Suprapubic skin (tissue), 4 donors: ENCODE measurements around the gene HBS1L.

Source experiments
- CTCF ChIP-seq, 2 donors: fragments of 200-600 bp in 1 of 2; fragments of 450-650 bp in 1 of 2; sonication (generic) in 1 of 2; IDR thresholded peaks; one replicate each; pipeline ENCODE4 v1.5.1; 2016 to 2019; ENCODE audit warnings: antibody characterized with exemption in 2 of 2, mild to moderate bottlenecking in 1 of 2, moderate library complexity in 1 of 2
- EP300 ChIP-seq: sonication (generic); formaldehyde crosslinking; IDR thresholded peaks from one replicate; pipeline ENCODE4 v1.6.1; 2017; ENCODE audit warnings: antibody characterized with exemption
- POLR2AphosphoS5 ChIP-seq, 3 donors: sonication (generic); formaldehyde crosslinking; IDR thresholded peaks; one replicate each; pipeline ENCODE4 v1.6.1; 2017; ENCODE audit warnings: antibody characterized with exemption in 3 of 3

DNA sequence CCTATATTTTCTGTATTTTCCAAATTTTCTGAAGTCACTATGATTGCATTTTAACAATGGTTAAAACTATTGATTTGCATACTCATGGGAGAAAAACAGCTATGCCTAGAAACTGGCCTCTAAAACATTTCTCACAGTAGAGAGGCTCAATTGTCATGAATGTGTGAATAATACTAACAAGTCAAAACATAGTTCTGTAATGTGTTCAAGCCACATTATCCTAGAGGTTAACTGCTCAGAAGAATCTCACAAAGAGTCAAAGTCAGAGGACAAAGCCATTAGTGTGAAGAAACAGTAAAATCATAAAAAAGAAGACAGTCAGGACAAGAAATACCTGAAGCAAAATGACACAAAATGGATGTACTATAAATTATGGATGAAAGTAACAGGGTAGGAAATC lies 92.2 kb downstream of the HBS1L start:
- TF ChIP-seq CTCF (IDR thresholded peaks at IDR 0.05) (no peak), EP300 (no peak), POLR2AphosphoS5 (IDR thresholded peaks at IDR 0.05) (no peak)
